Transverse colon (tissue), 3 donors: Measurements from ENCODE around the gene PAPOLG.

Experiments
- CTCF ChIP-seq, 5 experiments: fragments of 200-600 bp in 3 of 5; fragments of 450-650 bp in 2 of 5; sonication (generic) in 3 of 5; IDR thresholded peaks; 1 replicate in 2 of 5; 2 replicates in 3 of 5; pipeline ENCODE4 v1.5.1; 2016 to 2017; ENCODE audit warnings: antibody characterized with exemption in 5 of 5, inconsistent platforms in 3 of 5, mild to moderate bottlenecking in 2 of 5, moderate library complexity in 1 of 5
- POLR2A ChIP-seq: fragments of 450-650 bp; IDR thresholded peaks from one replicate; pipeline ENCODE4 v1.6.1; 2016; ENCODE audit warnings: antibody characterized with exemption, mild to moderate bottlenecking, moderate library complexity

DNA sequence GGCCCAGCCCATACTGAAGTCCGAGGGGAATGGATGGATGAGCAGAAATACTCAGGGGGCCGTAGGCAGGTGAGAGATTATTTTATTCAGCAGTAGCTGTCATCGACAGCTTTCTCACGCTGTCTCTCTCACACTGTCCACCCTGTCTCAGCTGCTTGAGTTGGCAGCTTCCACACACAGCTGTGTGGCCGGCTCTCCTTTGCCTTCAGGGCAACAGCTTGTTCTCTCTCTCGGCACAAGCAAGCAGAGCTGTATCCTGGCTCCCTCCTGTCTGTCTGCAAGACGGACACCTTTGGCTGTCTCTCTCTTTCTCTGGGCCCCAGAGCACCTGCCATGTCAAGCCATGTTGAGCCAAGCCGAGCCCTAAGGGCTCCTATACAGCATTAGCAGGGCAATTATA is 9.8 kb upstream of the PAPOLG start:
- TF ChIP-seq CTCF (IDR thresholded peaks at IDR 0.05) (no peak), POLR2A (no peak)
